H54 (cell line): ENCODE results near the gene IFI44.

Experiments
- DNase-seq: peaks from one replicate; pipeline ENCODE4 v3.0.0; 2011; ENCODE audit warnings: low spot score, mixed read lengths; ENCODE audit not compliant: insufficient read length
- FAIRE-seq: peaks from 3 replicates; lab custom pipeline; 2011; peaks lifted over from hg19 to GRCh38; lab: Jason Lieb, UNC
- POLR2A ChIP-seq: IDR thresholded peaks from 2 replicates; pipeline ENCODE4 v1.6.1; 2011; ENCODE audit warnings: low read depth, mild to moderate bottlenecking, low read length

IFI44 gene

GRCh38 chr1:78627321-78627720 lies 22.3 kb upstream of the IFI44 start:
- TF ChIP-seq POLR2A, result no peak
- FAIRE-seq (no peak), DNase-seq (no peak)

- DNase-seq, result no peak
- TF ChIP-seq POLR2A, result no peak
- no peak for FAIRE-seq
Observed at GRCh38 chr1:78630600-78630999, 19.0 kb upstream of the IFI44 start.

GRCh38 chr1:78633209-78633608 lies 16.4 kb upstream of the IFI44 start:
- FAIRE-seq (no peak), DNase-seq (no peak)
- TF ChIP-seq POLR2A, result no peak

- DNase-seq, result no peak
- TF ChIP-seq POLR2A, result no peak
- no peak for FAIRE-seq
Observed at GRCh38 chr1:78640462-78640861, 9.2 kb upstream of the IFI44 start.

DNA sequence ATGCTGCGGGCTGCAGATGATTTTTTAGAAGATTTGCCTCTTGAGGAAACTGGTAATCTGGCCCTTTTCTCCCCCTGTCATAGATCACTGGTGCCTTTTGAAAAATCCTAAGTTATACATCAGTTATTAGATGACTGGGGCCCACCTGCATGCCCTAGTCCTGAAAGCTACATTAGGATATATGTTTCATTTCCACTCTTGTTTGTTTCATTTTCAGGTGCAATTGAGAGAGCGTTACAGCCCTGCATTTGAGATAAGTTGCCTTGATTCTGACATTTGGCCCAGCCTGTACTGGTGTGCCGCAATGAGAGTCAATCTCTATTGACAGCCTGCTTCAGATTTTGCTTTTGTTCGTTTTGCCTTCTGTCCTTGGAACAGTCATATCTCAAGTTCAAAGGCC lies 8.1 kb upstream of the IFI44 start:
- DNase-seq (no peak), FAIRE-seq (no peak)
- no peak for TF ChIP-seq POLR2A

DNA sequence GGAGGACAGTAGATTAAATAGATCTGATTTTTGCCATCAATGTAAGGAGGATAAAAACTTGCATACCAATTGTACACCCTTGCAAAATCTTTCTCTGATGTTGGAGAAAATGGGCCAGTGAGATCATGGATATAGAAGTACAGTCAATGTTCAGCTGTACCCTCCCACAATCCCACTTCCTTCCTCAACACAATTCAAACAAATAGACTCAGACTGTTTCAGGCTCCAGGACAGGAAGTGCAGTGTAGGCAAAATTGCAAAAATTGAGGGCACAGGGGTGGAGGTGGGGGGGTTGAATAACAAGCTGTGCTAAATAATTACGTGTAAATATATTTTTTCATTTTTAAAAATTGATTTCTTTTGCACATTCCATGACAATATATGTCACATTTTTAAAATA lies 3.9 kb upstream of the IFI44 start:
- TF ChIP-seq POLR2A, result no peak
- FAIRE-seq (no peak), DNase-seq (no peak)

GRCh38 chr1:78647238-78647637 lies 2.4 kb upstream of the IFI44 start:
- FAIRE-seq (no peak), DNase-seq (no peak)
- no peak for TF ChIP-seq POLR2A

GRCh38 chr1:78650114-78650660 lies 556 bp downstream of the IFI44 start:
- TF ChIP-seq POLR2A, result no peak
- no peak for DNase-seq
- FAIRE-seq, result peak; percentile 80

- FAIRE-seq, result peak; percentile 90
- peak; percentile 3 for DNase-seq
- TF ChIP-seq POLR2A, result no peak
Observed at GRCh38 chr1:78651241-78651640, 1.6 kb downstream of the IFI44 start.

- FAIRE-seq, result peak; percentile 64
- no peak for TF ChIP-seq POLR2A
- DNase-seq, result no peak
Observed at GRCh38 chr1:78652019-78652560, 2.5 kb downstream of the IFI44 start.

DNA sequence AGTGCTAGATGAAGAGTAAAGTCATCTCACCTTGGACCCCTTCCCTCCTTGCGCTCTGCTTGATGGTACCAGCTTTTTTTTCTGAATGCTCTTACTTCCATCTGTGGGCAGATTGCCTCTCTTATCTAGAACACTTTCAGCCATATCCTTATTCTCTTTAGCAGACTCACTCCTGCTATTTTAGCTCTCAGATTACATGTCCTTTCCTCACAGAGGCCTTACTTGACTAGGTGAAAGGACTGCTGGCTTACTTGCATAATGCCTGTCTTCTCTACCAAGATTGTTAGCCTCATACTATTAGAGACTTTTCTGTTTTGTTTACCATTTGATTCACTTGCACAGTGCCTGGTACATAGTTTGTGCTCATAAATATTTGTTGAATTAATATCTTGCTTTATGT lies 9.3 kb downstream of the IFI44 start:
- FAIRE-seq (no peak), DNase-seq (no peak)
- TF ChIP-seq POLR2A, result no peak

GRCh38 chr1:78663923-78664322 lies 14.3 kb downstream of the IFI44 start:
- FAIRE-seq, result no peak
- no peak for DNase-seq
- TF ChIP-seq POLR2A, result no peak

- DNase-seq (no peak), FAIRE-seq (peak; percentile 23)
- no peak for TF ChIP-seq POLR2A
Observed at GRCh38 chr1:78664763-78665162, 15.1 kb downstream of the IFI44 start.

DNA sequence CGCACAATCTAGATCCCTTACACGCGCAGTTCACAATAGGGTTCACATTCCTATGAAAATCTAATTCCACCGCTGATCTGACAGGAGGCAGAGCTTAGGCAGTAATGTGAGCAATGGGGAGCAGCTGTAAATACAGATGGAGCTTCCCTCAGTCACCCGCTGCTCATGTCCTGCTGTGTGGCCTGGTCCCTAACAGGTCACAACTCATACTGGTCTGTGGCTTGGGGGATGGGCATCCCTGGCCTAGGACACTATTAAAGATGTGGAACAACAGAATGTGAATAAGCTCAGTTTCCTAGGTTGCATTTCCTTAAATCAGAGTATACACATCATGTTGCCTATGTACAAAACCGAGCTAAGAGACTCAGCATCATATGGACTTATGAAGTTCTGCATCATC lies 16.2 kb downstream of the IFI44 start:
- DNase-seq, result no peak
- no peak for FAIRE-seq
- TF ChIP-seq POLR2A, result no peak

GRCh38 chr1:78667939-78668338 lies 18.3 kb downstream of the IFI44 start:
- no peak for TF ChIP-seq POLR2A
- DNase-seq (no peak), FAIRE-seq (no peak)
